ENCODE measurements around the gene HOXD12.

- no peak for TF ChIP-seq CTCF (IDR thresholded peaks at IDR 0.05)
- TF ChIP-seq POLR2A (IDR thresholded peaks at IDR 0.05) = no peak
- no peak for TF ChIP-seq EP300 (IDR thresholded peaks at IDR 0.05)
Observed at GRCh38 chr2:176087330-176088047, 12.1 kb upstream of the HOXD12 start.

Measured in ovary (tissue), 3 donors.